GOT3 (cell line): ENCODE results near the gene ATG16L1.

ENCODE experiments used
- DNase-seq: peaks from one replicate; lab custom pipeline; 2025; ENCODE audit warnings: mixed read lengths; lab: John Stamatoyannopoulos, UW

Gene ATG16L1

GRCh38 chr2:233260661-233261060 is 9.2 kb downstream of the ATG16L1 start:
- DNase-seq = no peak

DNA sequence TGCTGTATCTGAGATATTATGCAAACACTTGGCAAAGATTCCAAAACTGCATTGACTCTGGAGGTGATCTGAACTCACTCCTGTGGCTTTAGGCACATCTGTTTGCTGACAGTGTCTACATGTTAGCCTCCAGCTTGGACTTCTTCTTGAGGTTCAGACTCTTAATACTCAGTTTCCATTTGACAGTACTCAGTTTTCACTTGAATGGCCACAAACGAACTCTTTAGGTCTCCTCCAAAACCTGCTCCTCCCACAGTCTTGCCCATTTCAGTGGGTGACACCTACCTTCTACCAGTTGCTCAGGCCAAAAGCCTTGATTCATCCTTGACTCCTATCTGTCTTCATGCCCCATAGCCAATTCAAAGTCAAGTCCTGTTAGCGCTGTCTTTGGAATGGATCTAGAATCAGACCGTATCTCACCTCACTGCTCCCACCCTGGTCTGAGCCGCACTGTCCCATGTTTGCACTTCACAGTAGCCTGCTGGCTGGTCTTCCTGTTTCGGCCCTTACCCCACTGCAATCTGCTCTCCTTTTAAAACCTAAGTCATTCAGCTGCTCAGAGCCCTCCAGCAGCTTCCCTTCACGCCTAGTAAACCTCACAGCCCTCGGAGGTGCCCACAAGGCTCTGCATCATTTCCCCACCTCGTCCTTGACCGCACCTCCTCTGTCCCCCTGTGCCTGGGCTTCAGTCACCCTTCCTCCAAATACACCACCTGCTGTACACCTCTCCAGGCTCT is 10.5 kb downstream of the ATG16L1 start:
- no peak for DNase-seq

DNA sequence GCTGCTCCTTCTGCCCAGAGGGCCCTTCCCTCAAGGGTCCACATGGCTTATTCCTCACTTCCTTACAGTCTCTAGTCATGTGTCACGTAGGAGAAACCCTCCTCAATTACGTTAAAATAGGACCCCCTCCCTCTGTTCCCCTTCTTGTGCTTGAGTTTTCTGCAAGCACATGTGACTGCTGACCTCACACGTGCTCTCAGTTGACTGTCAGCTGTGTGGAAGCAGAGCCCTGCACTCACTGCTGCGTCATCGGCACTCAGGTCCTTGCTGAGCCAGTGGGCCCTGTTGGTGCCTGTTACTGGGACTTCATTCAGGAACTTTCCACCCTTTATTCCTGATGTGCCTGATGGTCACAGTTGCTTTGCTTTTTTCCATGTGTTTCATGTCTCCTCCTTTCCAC is 11.1 kb downstream of the ATG16L1 start:
- DNase-seq = no peak

DNA sequence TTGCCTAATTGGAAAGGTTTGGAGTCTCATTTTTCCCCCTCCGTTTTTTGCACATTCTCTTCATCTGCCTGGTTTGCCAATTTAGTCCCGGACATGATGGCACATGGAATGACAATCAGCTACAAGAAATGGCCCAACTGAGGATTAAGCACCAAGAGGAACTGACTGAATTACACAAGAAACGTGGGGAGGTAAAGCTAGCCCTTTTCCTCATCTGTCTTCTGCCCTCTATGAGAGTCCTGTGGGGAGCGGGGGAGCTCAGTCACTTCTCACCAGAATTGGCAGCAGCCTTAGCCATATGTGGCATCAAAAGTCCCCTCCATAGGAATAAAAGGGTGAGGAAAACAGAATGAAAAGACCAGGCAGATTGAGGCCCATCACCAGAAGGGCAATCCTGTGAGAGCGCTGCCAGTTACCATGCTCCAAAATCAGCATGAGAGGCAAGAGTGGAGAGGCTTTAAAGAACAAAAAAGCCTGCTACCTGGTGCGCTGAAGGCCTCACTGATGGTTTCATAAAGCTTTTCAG is 11.6 kb downstream of the ATG16L1 start:
- no peak for DNase-seq

DNA sequence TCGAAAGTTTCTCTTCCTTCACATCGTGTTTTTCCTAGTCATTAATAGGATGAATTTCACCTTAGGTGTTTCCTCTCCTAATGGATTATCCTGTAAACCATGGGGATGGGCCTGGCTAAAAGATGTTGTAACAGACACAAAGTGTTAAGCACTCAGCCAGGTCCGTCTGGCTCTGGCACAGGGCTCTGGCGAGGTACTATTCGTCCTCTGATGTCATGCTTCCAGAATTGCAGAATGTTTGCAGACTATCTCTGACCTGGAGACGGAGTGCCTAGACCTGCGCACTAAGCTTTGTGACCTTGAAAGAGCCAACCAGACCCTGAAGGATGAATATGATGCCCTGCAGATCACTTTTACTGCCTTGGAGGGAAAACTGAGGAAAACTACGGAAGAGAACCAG is 13.2 kb downstream of the ATG16L1 start:
- no peak for DNase-seq

DNA sequence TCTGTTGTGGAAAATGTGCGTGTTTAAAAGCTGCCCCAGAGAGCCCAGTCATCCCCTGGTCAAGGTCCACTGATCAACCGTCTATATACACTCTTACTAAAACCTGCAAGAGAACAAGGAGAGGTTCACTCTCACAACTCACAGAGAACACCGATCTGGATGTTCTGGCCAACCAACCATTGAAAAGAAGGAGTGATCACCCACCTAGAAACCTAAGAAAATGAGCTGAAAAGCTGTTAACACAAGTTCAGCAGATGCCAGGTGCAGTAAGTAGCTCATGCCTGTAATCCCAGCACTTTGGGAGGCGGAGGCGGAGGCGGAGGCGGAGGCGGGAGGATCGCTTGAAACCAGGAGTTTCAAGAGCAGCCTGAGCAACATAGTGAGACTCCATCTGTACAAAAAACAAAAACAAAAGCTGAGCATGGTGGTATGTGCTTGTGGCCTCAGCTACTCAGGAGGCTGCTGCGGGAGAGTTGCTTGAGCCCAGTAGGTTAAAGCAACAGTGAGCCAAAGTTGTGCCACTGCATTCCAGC is 14.5 kb downstream of the ATG16L1 start:
- DNase-seq = no peak

DNA sequence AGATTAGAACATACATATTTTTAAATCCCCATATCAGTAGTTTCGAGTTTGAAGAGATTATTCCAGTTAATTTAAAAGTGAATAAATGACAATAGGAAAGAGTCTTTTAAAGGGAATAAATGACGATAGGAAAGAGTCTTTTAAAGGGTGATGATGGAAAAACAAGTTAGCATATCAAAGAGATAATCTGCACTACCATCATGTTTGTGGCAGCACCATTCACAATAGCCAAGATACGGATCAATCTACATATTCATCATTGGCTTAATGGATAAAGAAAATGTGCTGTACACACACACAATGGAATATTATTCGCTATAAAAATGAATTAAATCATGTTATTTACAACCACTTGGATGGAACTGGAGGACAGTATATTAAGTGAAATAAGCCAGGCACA is 15.0 kb downstream of the ATG16L1 start:
- DNase-seq = no peak

GRCh38 chr2:233267516-233268245 is 16.2 kb downstream of the ATG16L1 start:
- no peak for DNase-seq

DNA sequence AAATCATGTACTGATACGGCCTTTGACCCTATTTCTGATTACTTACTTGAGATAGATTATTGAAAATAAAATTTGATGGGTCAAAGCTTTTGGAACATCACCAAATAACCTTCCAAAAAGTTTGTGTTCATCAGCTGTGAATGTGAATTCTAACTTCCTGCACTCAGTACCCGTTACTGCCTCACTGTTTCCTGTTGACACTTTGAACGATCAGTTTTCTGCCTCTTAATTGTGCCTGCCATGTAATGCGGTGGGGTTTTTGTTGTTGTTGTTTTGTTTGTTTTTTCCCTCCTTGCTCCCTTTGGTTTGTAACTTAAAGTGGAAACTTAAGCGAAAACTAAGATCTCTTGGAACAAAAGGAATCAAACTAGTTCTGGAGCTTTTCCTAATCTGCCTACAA is 18.9 kb downstream of the ATG16L1 start:
- no peak for DNase-seq

GRCh38 chr2:233270951-233271350 is 19.5 kb downstream of the ATG16L1 start:
- no peak for DNase-seq

- DNase-seq = no peak
Observed at GRCh38 chr2:233271693-233272092, 20.2 kb downstream of the ATG16L1 start.

DNA sequence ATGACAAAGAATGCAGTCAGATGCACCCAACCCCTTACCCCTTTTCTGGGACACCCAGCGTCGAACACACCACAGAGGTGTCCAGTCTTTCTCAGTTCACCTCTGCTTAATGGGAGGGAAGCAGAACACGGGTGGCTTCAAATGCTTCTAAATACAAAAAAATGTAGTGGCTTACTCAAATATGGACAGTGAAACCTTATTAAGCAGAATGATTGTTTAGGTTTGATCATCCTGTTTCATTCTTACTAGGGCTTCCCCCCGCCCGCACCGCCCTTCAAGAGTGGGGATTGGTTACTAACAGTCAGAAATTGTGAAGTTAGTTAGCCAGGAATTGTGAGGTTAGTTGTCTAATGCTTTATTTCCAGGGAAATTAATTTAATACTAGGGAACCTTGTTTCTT is 21.6 kb downstream of the ATG16L1 start:
- DNase-seq = no peak

GRCh38 chr2:233275223-233275622 is 23.8 kb downstream of the ATG16L1 start:
- DNase-seq = no peak

GRCh38 chr2:233278921-233279320 is 27.4 kb downstream of the ATG16L1 start:
- DNase-seq = no peak

- DNase-seq = no peak
Observed at GRCh38 chr2:233280114-233280693, 28.7 kb downstream of the ATG16L1 start.

- no peak for DNase-seq
Observed at GRCh38 chr2:233281553-233281952, 30.1 kb downstream of the ATG16L1 start.

DNA sequence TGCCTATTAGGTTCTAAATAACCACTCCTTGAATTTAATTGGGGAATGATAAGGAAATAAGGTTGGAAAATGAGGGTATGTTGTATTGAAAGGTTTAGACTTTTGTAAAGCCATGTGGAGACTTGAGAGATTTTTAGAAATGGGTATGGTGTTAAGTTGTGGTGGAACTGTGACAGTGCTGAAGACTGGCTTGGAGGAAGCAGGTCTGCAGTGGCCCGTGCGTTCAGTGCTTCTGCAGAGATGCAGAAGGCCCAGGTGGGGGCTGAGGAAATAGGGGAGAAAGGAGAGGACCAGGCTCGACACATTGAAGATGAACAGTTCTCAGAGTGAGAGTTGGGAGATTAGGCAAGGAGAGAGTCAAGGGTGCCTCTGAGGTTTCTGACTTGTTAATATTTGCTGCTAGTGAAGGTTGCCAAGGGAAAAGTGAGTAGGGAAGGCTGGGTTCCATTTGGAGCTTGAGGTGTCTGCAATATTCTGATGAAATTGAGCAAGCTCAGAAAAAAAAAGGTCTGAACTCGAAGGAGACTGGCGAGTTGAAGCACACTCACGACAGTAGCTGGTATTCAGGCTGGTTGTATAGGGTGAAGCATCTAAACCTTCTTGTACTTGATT is 30.6 kb downstream of the ATG16L1 start:
- no peak for DNase-seq

DNA sequence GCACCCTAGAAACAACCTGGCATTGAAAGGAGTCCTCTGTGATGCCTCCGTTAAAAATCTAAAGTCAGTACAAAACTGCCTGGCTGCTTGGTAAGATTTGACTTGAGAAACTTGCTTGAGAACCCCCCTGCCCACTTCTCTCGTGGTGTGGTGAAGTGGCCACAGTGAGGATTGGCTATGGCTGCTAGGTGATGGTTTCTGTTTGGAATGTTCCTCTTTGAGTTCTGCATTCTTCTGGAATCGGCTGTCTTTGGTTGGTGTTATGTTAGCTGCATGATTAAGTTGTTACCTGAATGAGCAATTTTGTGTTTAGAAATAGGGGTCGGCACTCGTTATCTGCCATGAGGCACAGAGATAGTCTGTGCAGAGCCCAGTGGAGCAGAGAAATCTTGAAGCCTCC is 34.4 kb downstream of the ATG16L1 start:
- no peak for DNase-seq

DNA sequence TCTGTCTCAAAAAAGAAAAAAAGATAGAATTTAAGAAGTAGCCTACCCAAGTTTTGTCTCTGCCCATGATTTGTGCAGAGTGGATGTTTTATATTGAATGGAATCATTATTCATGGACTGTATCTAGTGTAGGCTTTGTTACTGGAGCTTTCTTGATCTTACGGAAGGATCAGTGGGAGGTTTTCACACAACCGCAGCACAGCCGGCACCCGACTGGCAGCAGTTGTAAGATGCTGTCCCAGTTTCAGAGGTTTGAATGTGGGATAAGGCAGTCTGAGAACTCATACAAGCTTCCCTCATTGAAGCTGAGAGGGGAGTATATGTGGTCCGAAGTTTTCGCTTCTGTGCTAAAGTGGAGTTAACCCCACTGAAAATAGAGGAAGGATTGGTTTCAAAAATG is 36.4 kb downstream of the ATG16L1 start:
- no peak for DNase-seq

GRCh38 chr2:233288663-233289062 is 37.2 kb downstream of the ATG16L1 start:
- DNase-seq = no peak

GRCh38 chr2:233289648-233290047 is 38.2 kb downstream of the ATG16L1 start:
- no peak for DNase-seq
